ENCODE results near the gene P2RY2.

Gene P2RY2

GRCh38 chr11:73267122-73267846 is 49.2 kb downstream of the P2RY2 start:
- in situ Hi-C loops (cut with MboI; ENCODE audit: low sequenced_read_pairs, unreplicated experiment), result no loop called here
- no peak for DNase-seq (ENCODE audit: low spot score)
- no peak for TF ChIP-seq CTCF (IDR thresholded peaks at IDR 0.05; ENCODE audit: borderline replicate concordance, control extremely low read depth, extremely low read depth, insufficient read depth, missing control alignments)

- DNase-seq (ENCODE audit: low spot score), result no peak
- no peak for TF ChIP-seq CTCF (IDR thresholded peaks at IDR 0.05; ENCODE audit: borderline replicate concordance, control extremely low read depth, extremely low read depth, insufficient read depth, missing control alignments)
- in situ Hi-C loops (cut with MboI; ENCODE audit: low sequenced_read_pairs, unreplicated experiment), result no loop called here
Observed at GRCh38 chr11:73267906-73268540, 49.9 kb downstream of the P2RY2 start.

- no peak for TF ChIP-seq CTCF (IDR thresholded peaks at IDR 0.05; ENCODE audit: borderline replicate concordance, control extremely low read depth, extremely low read depth, insufficient read depth, missing control alignments)
- DNase-seq (ENCODE audit: low spot score), result no peak
- in situ Hi-C loops (cut with MboI; ENCODE audit: low sequenced_read_pairs, unreplicated experiment), result no loop called here
Observed at GRCh38 chr11:73268671-73269271, 50.7 kb downstream of the P2RY2 start.

- TF ChIP-seq CTCF (IDR thresholded peaks at IDR 0.05; ENCODE audit: borderline replicate concordance, control extremely low read depth, extremely low read depth, insufficient read depth, missing control alignments), result no peak
- no peak for DNase-seq (ENCODE audit: low spot score)
- in situ Hi-C loops (cut with MboI; ENCODE audit: low sequenced_read_pairs, unreplicated experiment), result no loop called here
Observed at GRCh38 chr11:73269459-73270015, 51.5 kb downstream of the P2RY2 start.

GRCh38 chr11:73270016-73270854 is 52.2 kb downstream of the P2RY2 start:
- TF ChIP-seq CTCF (IDR thresholded peaks at IDR 0.05; ENCODE audit: borderline replicate concordance, control extremely low read depth, extremely low read depth, insufficient read depth, missing control alignments), result no peak
- no peak for DNase-seq (ENCODE audit: low spot score)
- in situ Hi-C loops (cut with MboI; ENCODE audit: low sequenced_read_pairs, unreplicated experiment), result no loop called here

All from GM13976 (cell line).